Measurements from ENCODE around the gene DPEP3. TPM values are rescaled to one million over a fixed set of nuclear protein-coding genes. Genes with fewer than 3 reads are reported as not detected.
A peak's percentile ranks its signal among the peaks of the same experiment; 100 is the strongest.
"Not testable (repeated sequence)": the region's sequence is repeated elsewhere in the genome, so short reads cannot be mapped to it uniquely, and the experiment has no call there.

Gene DPEP3, protein sequence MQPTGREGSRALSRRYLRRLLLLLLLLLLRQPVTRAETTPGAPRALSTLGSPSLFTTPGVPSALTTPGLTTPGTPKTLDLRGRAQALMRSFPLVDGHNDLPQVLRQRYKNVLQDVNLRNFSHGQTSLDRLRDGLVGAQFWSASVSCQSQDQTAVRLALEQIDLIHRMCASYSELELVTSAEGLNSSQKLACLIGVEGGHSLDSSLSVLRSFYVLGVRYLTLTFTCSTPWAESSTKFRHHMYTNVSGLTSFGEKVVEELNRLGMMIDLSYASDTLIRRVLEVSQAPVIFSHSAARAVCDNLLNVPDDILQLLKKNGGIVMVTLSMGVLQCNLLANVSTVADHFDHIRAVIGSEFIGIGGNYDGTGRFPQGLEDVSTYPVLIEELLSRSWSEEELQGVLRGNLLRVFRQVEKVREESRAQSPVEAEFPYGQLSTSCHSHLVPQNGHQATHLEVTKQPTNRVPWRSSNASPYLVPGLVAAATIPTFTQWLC
- not detected for total RNA-seq
- long read RNA-seq, result 0 reads

GRCh38 chr16:67979955-67980678 lies at the start of gene DPEP3:
Gene DPEP3 (minus strand): TSS chr16:67980499. CDS start chr16:67980380, 119 bp downstream.
- ATAC-seq (no peak), DNase-seq (no peak)

GRCh38 chr16:68028996-68029395 lies 48.7 kb upstream of the DPEP3 start:
- ATAC-seq (no peak), DNase-seq (no peak)
- intact Hi-C loops (cut with micrococcal nuclease), result no loop called here

More at GRCh38 chr16:67979955-67980678, at the start of gene DPEP3:
- intact Hi-C loops (cut with micrococcal nuclease), result no loop called here

DNA sequence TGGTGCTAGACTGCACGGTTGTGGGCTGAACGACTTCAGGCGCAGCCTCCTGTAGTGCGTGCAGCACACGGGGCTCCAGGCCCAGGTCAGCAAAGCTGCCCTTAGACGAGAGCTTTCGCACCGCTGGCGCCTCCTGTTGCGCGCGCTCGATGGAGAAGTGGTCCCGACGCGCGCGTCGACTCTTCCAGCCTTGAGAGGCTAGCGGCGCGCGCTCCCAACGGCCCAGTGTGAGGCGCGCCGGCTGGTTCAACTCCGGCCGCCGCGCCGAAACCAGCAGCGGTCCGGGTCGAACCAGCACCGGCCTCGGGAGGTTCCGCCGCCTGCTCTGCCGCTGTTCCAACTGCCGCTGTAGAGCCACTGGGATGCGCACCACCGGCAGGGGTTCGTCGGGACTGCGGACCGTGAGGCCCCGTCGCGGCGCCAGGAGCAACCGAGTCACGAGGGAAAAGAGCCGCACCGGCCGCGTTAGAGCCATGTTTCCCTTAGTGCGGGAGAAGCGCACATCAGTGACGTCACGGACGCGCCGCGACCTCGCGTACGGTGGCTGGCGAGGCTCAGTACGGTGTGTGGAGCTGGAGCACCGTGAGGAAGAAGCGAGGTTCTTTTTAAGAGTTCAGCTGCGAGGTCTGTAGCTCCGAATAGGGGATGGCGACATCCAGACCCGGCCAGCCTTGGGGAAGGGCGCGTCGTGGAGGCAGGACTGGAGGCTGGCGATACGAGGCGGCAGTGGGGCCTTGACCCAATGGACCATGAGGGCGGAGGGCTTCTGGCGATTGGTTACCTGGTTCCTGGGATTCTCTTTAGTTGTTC lies 42.6 kb upstream of the DPEP3 start, which contains the start of the genes DDX28 and DUS2:
TSS of gene DDX28 (minus strand) at position 505 of the 810 bp plus-strand sequence. CDS start at position 475, 30 bp downstream.
TSS of gene DUS2 (plus strand) at position 557 of the 810 bp plus-strand sequence. CDS start 14,740 bp downstream, outside the sequence.
- ATAC-seq (peak; percentile 98), DNase-seq (peak; percentile 96)
- intact Hi-C loops (cut with micrococcal nuclease), result no loop called here

GRCh38 chr16:68022278-68022727 lies 42.0 kb upstream of the DPEP3 start:
- intact Hi-C loops (cut with micrococcal nuclease), result no loop called here
- DNase-seq (no peak), ATAC-seq (peak; percentile 6)

GRCh38 chr16:68021490-68021889 lies 41.2 kb upstream of the DPEP3 start:
- intact Hi-C loops (cut with micrococcal nuclease), result no loop called here

GRCh38 chr16:68019167-68019680 lies 38.9 kb upstream of the DPEP3 start:
- DNase-seq, result no peak
- no peak for ATAC-seq
- intact Hi-C loops (cut with micrococcal nuclease), result no loop called here

More at GRCh38 chr16:68021490-68021889, 41.2 kb upstream of the DPEP3 start:
- no peak for ATAC-seq
- DNase-seq, result no peak

- no peak for ATAC-seq
- intact Hi-C loops (cut with micrococcal nuclease), result no loop called here
- DNase-seq, result no peak
These were observed 35.4 kb upstream of the DPEP3 start, which contains the start of gene DPEP2NB for GRCh38 chr16:68015681-68016080. Gene DPEP2NB (minus strand): TSS chr16:68015911. CDS start chr16:68015770, 141 bp downstream.

DNA sequence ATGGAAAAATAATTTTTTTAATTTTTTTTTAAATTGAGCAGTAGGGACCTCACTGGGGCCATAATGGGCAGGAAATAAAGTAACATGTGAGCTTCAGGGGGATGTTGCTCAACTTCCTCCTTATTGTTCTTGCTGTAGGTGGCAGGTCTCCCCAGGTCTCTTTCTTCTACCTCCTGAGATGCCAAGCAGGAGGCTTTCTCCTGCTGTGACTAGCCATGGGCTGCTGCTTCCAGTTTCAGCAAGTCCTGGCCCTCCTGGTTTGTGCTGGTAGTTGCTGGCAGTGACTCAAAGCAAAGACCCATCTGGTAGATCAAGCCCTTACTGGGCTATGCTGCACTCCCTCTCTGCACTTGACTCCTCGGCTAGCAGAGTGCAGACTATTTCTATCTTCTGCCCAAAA lies 33.1 kb upstream of the DPEP3 start:
- no peak for DNase-seq
- ATAC-seq, result no peak
- intact Hi-C loops (cut with micrococcal nuclease), result no loop called here

DNA sequence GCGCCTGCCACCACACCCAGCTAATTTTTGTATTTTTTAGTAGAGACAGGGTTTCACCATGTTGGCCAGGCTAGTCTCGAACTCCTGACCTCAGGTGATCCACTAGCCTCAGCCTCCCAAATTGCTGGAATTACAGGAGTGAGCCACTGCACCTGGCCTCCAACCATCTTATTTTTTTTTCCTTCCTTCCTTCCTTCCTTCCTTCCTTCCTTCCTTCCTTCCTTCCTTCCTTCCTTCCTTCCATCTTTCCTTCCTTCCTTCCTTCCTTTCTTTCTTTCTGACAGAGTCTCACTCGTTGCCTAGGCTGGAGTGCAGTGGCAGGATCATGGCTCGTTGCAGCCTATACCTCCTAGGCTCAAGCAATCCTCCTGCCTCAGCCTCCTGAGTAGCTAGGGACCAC lies 29.6 kb upstream of the DPEP3 start:
- intact Hi-C loops (cut with micrococcal nuclease); ATAC-seq: not testable (repeated sequence)

DNA sequence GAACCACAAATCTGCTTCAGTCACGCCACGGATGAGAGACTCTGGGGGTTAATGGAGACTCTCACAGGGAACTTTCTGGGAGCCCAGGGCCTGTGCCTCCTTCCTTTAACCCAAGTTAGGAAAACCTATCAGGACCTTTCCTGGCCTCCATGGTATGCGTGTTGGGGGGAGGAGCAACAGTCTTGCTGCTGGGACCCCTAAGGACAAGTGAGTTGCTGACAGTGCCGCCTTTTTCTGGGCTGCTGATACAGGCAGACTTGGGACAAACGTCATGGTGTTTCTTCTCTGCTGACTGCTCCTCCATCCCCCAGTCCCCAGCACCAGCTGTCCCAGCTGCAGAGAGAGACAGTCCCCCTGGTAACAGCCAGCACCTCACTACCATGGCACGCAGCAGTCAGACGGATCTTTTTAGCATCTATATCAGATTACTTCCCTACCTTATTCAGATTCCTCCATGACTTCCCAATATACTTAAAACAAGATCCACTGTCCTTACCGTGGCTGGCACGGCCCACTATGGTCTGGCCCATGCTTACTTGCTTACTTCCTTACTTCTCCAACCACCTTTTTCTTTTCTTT lies 28.9 kb upstream of the DPEP3 start:
- DNase-seq (no peak), ATAC-seq (no peak)
- intact Hi-C loops (cut with micrococcal nuclease), result no loop called here

More for the DNA sequence above, 29.6 kb upstream of the DPEP3 start:
- not testable (repeated sequence) for DNase-seq

DNA sequence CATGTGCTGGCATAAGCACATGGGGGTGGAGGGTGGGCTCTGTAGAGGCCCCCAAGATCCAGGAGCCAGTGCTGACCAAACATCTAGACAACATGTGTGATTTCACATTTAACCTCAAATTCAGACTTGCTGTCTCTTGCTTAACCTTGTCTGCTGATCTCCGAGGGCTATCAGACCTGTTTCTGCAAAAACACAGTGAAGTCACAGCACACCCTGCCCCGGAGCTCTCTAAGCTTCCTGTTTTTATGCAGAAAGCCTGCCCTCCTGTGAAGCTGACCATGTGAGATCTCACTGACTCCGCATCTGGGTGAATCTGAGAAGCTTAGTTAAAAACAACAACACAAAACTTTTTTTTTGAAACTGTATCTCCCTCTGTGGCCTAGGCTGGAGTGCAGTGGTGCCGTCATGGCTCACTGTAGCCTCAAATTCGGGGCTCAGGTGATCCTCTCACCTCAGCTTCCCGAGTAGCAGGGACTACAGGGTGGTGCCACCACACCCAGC lies 25.5 kb upstream of the DPEP3 start:
- DNase-seq, result peak; percentile 40
- intact Hi-C loops (cut with micrococcal nuclease), result no loop called here
- ATAC-seq, result peak; percentile 58

- DNase-seq (no peak), ATAC-seq (no peak)
- intact Hi-C loops (cut with micrococcal nuclease), result no loop called here
These were observed 24.9 kb upstream of the DPEP3 start for GRCh38 chr16:68005211-68005610.

- intact Hi-C loops (cut with micrococcal nuclease), result no loop called here
- no peak for ATAC-seq
- no peak for DNase-seq
These were observed 22.7 kb upstream of the DPEP3 start for GRCh38 chr16:68003031-68003430.

GRCh38 chr16:68000450-68000849 lies 20.2 kb upstream of the DPEP3 start:
- peak; percentile 67 for ATAC-seq
- intact Hi-C loops (cut with micrococcal nuclease), result no loop called here
- DNase-seq, result no peak

DNA sequence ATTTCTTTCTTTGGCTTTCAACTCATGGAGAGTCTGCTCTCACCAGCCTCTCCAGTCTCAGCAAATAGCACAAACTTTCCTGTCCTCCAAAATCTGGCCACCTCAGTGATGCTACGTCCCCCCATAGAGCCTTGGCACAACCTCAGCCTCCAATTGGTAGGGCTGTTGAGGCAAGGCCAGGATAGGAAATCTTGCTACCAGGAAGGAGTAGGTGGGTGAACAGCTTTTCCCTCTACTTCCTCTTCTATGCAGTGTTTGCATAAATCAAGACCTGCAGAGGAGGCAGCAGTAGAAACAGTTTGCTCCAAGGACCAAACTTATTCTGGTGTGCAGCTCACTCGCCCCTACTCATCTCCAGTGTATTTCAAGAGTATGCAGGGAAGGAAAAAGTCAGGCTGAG lies 19.7 kb upstream of the DPEP3 start:
- intact Hi-C loops (cut with micrococcal nuclease), result no loop called here
- ATAC-seq (peak; percentile 60), DNase-seq (no peak)

DNA sequence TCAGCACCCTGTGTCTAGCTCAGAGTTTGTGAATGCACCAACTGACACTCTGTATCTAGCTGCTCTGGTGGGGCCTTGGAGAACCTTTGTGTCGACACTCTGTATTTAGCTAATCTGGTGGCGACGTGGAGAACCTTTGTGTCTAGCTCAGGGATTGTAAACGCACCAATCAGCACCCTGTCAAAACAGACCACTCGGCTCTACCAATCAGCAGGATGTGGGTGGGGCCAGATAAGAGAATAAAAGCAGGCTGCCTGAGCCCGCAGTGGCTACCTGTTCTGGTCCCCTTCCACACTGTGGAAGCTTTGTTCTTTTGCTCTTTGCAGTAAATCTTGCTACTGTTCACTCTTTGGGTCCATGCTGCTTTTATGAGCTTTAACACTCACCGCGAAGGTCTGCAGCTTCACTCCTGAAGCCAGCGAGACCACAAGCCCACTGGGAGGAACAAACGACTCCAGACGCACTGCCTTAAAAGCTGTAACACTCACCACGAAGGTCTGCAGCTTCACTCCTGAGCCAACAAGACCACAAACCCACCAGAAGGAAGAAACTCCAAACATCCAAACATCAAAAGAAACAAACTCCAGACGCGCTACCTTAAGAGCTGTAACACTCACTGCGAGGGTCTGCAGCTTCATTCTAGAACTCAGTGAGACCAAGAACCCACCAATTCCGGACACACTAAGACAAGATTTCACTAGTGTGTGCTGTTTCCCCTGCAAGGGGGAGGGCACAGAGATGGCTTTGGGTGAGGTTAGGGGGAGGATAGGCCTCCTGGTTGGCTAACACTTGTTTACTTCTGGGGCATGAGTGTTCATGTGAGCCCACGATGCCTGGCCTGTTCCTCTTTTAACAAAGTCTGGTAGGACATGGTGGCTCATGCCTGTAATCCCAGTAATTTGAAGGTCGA lies 18.7 kb upstream of the DPEP3 start, which contains the start of gene DPEP2:
TSS of gene DPEP2 (minus strand) at position 706 of the 910 bp plus-strand sequence. CDS start 6,272 bp downstream, outside the sequence.
- intact Hi-C loops (cut with micrococcal nuclease); DNase-seq: not testable (repeated sequence)
- ATAC-seq, result peak; percentile 79

- DNase-seq; ATAC-seq; intact Hi-C loops (cut with micrococcal nuclease): not testable (repeated sequence)
These were observed 18.0 kb upstream of the DPEP3 start for GRCh38 chr16:67998231-67998778.
